Endothelial cell of umbilical vein (primary cell): ENCODE results near the gene C16orf74.

Experiments used
- EZH2 ChIP-seq: IDR thresholded peaks from 2 replicates; pipeline ENCODE4 v1.6.1; 2012; ENCODE audit warnings: borderline replicate concordance, low read depth, mild to moderate bottlenecking, moderate library complexity, low read length, inconsistent platforms; ENCODE audit not compliant: severe bottlenecking
- FOS ChIP-seq: IDR thresholded peaks from 2 replicates; pipeline ENCODE4 v1.6.1; 2011; ENCODE audit warnings: mild to moderate bottlenecking, low read length, moderate library complexity, borderline replicate concordance; ENCODE audit not compliant: insufficient read depth
- MYC ChIP-seq: IDR thresholded peaks from one replicate; pipeline ENCODE4 v1.6.1; 2011; ENCODE audit warnings: mild to moderate bottlenecking, low read depth, low read length
- POLR2A ChIP-seq: IDR thresholded peaks from 2 replicates; pipeline ENCODE4 v1.6.1; 2012; ENCODE audit warnings: low read depth, mild to moderate bottlenecking, control low read depth, low read length
- POLR2AphosphoS5 ChIP-seq: IDR thresholded peaks from 2 replicates; pipeline ENCODE4 v1.6.1; 2012; ENCODE audit warnings: low read depth, mild to moderate bottlenecking, control low read depth, low read length, moderate library complexity; ENCODE audit not compliant: insufficient read depth
- TF ChIP-seq, protein P1 (sequence below), 2 donors: IDR thresholded peaks; 1 replicate in 1 of 2; 2 replicates in 1 of 2; pipeline ENCODE4 v1.5.1; 2011; ENCODE audit warnings: low read length in 2 of 2, mild to moderate bottlenecking in 2 of 2, moderate library complexity in 2 of 2, control low read depth in 1 of 2, inconsistent platforms in 1 of 2, low read depth in 1 of 2; ENCODE audit not compliant: insufficient read depth in 1 of 2; ENCODE audit errors: extremely low read depth in 1 of 2
- TF ChIP-seq, protein P2 (sequence below): IDR thresholded peaks from 2 replicates; pipeline ENCODE4 v1.6.1; 2011; ENCODE audit not compliant: insufficient read depth, insufficient read length

DNA sequence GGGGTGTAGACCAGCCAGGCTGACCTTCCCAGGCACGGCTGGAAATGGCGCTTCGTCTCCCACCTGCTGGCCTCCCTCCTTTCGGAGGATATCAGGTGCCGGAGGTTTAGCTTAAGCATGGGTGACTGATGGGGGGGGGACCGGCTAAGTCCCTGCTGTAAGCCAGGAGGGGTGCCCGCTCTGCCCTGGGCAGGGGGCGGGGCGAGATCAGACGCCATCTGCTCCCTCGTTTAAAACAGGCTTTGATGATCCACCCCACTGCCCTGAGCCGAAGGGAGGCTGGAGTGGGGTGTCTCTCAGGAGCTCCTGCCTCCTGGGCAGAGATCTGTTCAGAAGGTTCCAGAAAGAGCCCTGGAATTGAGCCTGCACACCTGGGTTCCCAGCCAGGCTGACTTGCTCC is 26.0 kb downstream of the C16orf74 start:
- TF ChIP-seq FOS (no peak), POLR2A (no peak), EZH2 (no peak), POLR2AphosphoS5 (no peak), MYC (no peak)
- TF ChIP-seq, protein P1, sequence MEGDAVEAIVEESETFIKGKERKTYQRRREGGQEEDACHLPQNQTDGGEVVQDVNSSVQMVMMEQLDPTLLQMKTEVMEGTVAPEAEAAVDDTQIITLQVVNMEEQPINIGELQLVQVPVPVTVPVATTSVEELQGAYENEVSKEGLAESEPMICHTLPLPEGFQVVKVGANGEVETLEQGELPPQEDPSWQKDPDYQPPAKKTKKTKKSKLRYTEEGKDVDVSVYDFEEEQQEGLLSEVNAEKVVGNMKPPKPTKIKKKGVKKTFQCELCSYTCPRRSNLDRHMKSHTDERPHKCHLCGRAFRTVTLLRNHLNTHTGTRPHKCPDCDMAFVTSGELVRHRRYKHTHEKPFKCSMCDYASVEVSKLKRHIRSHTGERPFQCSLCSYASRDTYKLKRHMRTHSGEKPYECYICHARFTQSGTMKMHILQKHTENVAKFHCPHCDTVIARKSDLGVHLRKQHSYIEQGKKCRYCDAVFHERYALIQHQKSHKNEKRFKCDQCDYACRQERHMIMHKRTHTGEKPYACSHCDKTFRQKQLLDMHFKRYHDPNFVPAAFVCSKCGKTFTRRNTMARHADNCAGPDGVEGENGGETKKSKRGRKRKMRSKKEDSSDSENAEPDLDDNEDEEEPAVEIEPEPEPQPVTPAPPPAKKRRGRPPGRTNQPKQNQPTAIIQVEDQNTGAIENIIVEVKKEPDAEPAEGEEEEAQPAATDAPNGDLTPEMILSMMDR (IDR thresholded peaks at IDR 0.05; ENCODE audit: extremely low read depth in 1 of 2, insufficient read depth in 1 of 2, low read depth in 1 of 2, low read length in 2 of 2), result no peak
- TF ChIP-seq, protein P2, sequence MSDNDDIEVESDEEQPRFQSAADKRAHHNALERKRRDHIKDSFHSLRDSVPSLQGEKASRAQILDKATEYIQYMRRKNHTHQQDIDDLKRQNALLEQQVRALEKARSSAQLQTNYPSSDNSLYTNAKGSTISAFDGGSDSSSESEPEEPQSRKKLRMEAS, result no peak
